Activated CD4-positive, alpha-beta T cell treated with anti-CD3 and anti-CD28 coated beads, Interleukin-10, Interleukin-2, amounts not matched to agents 100 ng/mL and 50 ng/mL, durations not matched to agents 16 hours and 8 hours (primary cell): ENCODE data around the gene FCHO2.

Experiments used
- DNase-seq: peaks from one replicate; pipeline ENCODE4 v3.0.0-alpha.2; 2020

Gene FCHO2

GRCh38 chr5:73115399-73116051 lies 159.7 kb downstream of the FCHO2 start:
- no peak for DNase-seq

GRCh38 chr5:73116506-73116905 lies 160.7 kb downstream of the FCHO2 start:
- no peak for DNase-seq

GRCh38 chr5:73117088-73117740 lies 161.4 kb downstream of the FCHO2 start:
- no peak for DNase-seq

GRCh38 chr5:73118391-73118973 lies 162.6 kb downstream of the FCHO2 start:
- DNase-seq, result no peak

GRCh38 chr5:73119451-73120157 lies 163.8 kb downstream of the FCHO2 start:
- DNase-seq, result peak; percentile 14

- no peak for DNase-seq
Observed at GRCh38 chr5:73120222-73121118, 164.6 kb downstream of the FCHO2 start, which contains the start of gene TMEM171. Gene TMEM171 (plus strand): TSS chr5:73120575. CDS start chr5:73123374, 2,799 bp downstream.

- DNase-seq, result no peak
Observed at GRCh38 chr5:73121119-73121463, 165.2 kb downstream of the FCHO2 start.

- peak; percentile 3 for DNase-seq
Observed at GRCh38 chr5:73122875-73123810, 167.3 kb downstream of the FCHO2 start.

- DNase-seq, result no peak
Observed at GRCh38 chr5:73125289-73125688, 169.4 kb downstream of the FCHO2 start.

- DNase-seq, result no peak
Observed at GRCh38 chr5:73126381-73126780, 170.5 kb downstream of the FCHO2 start.

- DNase-seq, result no peak
Observed at GRCh38 chr5:73126957-73127356, 171.1 kb downstream of the FCHO2 start.

- DNase-seq, result no peak
Observed at GRCh38 chr5:73129143-73129542, 173.3 kb downstream of the FCHO2 start.

- DNase-seq, result no peak
Observed at GRCh38 chr5:73130811-73131210, 175.0 kb downstream of the FCHO2 start.

GRCh38 chr5:73131711-73132425 lies 176.0 kb downstream of the FCHO2 start:
- DNase-seq, result no peak

GRCh38 chr5:73132759-73133158 lies 176.9 kb downstream of the FCHO2 start:
- DNase-seq, result no peak

GRCh38 chr5:73135021-73135420 lies 179.2 kb downstream of the FCHO2 start:
- DNase-seq, result no peak

GRCh38 chr5:73135429-73136054 lies 179.7 kb downstream of the FCHO2 start:
- DNase-seq, result peak; percentile 6

GRCh38 chr5:73136055-73136562 lies 180.3 kb downstream of the FCHO2 start:
- no peak for DNase-seq

- DNase-seq, result no peak
Observed at GRCh38 chr5:73137563-73138530, 182.0 kb downstream of the FCHO2 start.
